Loucy (cell line): Measurements from ENCODE around the gene CAMTA1.

Source experiments
- H2AFZ ChIP-seq: fragments of 200-600 bp; sonication (generic); 2 replicates; pipeline ENCODE4 v1.6.0; 2016; ENCODE audit warnings: antibody characterized with exemption, mild to moderate bottlenecking, low read length, moderate library complexity
- H3F3A ChIP-seq: fragments of 200-600 bp; 2 replicates; pipeline ENCODE4 v1.6.0; 2016; ENCODE audit warnings: antibody characterized with exemption, low read depth, mild to moderate bottlenecking
- H3K27me3 ChIP-seq: fragments of 200-600 bp; sonication (generic); 2 replicates; pipeline ENCODE4 v1.6.1; 2014; ENCODE audit warnings: low read length, mild to moderate bottlenecking; ENCODE audit not compliant: insufficient read depth, poor library complexity, severe bottlenecking
- H3K36me3 ChIP-seq: fragments of 200-600 bp; sonication (generic); 2 replicates; pipeline ENCODE4 v1.6.1; 2016; ENCODE audit warnings: low read length; ENCODE audit not compliant: insufficient read depth
- H3K4me1 ChIP-seq: fragments of 200-600 bp; sonication (generic); 2 replicates; pipeline ENCODE4 v1.5.1; 2014; ENCODE audit warnings: low read length, mild to moderate bottlenecking; ENCODE audit not compliant: insufficient read depth, poor library complexity, severe bottlenecking
- H3K4me2 ChIP-seq: fragments of 200-600 bp; sonication (generic); 2 replicates; pipeline ENCODE4 v1.6.0; 2014; ENCODE audit warnings: antibody characterized with exemption, low read length, low read depth, mild to moderate bottlenecking; ENCODE audit not compliant: poor library complexity, severe bottlenecking
- H3K4me3 ChIP-seq: fragments of 200-600 bp; sonication (generic); 2 replicates; pipeline ENCODE4 v1.5.1; 2014; ENCODE audit warnings: low read length, mild to moderate bottlenecking, mixed read lengths; ENCODE audit not compliant: poor library complexity, severe bottlenecking
- H3K79me2 ChIP-seq: fragments of 200-600 bp; sonication (generic); 2 replicates; pipeline ENCODE4 v1.6.1; 2014; ENCODE audit warnings: low read length; ENCODE audit not compliant: insufficient read depth
- H3K9ac ChIP-seq: fragments of 200-600 bp; sonication (generic); 2 replicates; pipeline ENCODE4 v1.6.0; 2014; ENCODE audit warnings: mild to moderate bottlenecking, low read depth, low read length, moderate library complexity; ENCODE audit not compliant: poor library complexity, severe bottlenecking
- H3K9me2 ChIP-seq: fragments of 200-600 bp; sonication (generic); replicated peaks from 2 replicates; pipeline ENCODE4 v1.6.1; 2016; ENCODE audit warnings: low read depth, low read length, mixed read lengths
- H3K9me3 ChIP-seq: fragments of 200-600 bp; sonication (generic); 2 replicates; pipeline ENCODE4 v1.6.1; 2014; ENCODE audit warnings: mild to moderate bottlenecking, antibody characterized with exemption, low read length, low read depth; ENCODE audit not compliant: insufficient read depth
- H4K20me1 ChIP-seq: fragments of 200-600 bp; sonication (generic); 2 replicates; pipeline ENCODE4 v1.6.0; 2014; ENCODE audit warnings: antibody characterized with exemption, low read length, mild to moderate bottlenecking; ENCODE audit not compliant: insufficient read depth, poor library complexity, severe bottlenecking
- EZH2phosphoT487 ChIP-seq: fragments of 200-600 bp; IDR thresholded peaks from 2 replicates; pipeline ENCODE4 v1.6.1; 2018; ENCODE audit warnings: antibody characterized with exemption, mild to moderate bottlenecking, moderate library complexity, borderline replicate concordance
- TF ChIP-seq, protein P1 (sequence below): fragments of 200-600 bp; sonication (generic); conservative IDR thresholded peaks from 2 replicates; pipeline ENCODE4 v1.5.1; 2014; ENCODE audit warnings: mild to moderate bottlenecking, antibody characterized with exemption, low read length

CAMTA1 gene

DNA sequence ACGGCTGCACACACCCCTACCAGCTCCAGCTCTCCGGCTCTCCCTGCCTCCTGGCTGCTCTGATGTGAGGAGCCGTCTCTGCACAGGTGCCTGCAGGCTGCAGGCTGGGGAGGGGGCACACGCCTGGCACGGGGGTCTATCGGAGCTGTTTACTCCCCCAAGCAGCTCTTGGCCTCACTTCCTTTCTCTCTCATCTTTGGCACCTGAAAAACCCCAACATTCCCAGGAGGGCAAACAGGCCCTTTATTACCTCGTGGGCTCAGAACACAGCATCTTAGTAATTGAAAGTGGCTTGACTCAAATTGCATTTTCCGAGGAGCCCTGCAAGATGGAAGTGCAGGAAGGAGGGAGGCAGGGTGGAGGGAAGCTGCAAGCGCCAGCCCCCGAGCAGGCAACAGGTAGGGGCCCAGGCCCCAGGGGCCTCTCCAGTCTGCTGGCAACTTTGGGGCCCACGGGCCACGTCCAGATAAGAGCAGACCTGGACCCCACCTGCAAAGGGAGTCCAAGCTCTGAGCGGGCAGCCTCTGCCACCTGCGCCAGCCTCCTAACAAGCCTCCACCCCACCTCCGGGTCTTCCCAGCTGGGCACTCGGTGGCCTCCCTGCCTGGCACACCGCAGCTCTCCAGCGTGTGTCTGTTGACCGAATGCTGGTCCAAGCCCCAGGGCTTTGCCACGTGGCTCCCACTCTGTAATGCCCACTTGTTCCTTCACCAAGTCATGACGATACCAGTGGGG is 722.2 kb downstream of the CAMTA1 start:
- Histone ChIP-seq H4K20me1 (no peaks in the 10 kb centered on the region), H3K9me3 (no peaks in the 10 kb centered on the region; the same call in 1 of the 2 replicates), H3K36me3 (no peaks in the 10 kb centered on the region), H3F3A (no peaks in the 10 kb centered on the region), H3K4me1 (no peaks in the 10 kb centered on the region), H3K9me2 (no peaks in the 10 kb centered on the region), H3K27me3 (no peaks in the 10 kb centered on the region), H3K79me2 (no peaks in the 10 kb centered on the region), H3K4me2 (no peak overlapping the region), H3K4me3 (no peak overlapping the region), H3K9ac (no peak overlapping the region), H2AFZ (no peak overlapping the region)
- no peak for TF ChIP-seq EZH2phosphoT487
- TF ChIP-seq, protein P1, sequence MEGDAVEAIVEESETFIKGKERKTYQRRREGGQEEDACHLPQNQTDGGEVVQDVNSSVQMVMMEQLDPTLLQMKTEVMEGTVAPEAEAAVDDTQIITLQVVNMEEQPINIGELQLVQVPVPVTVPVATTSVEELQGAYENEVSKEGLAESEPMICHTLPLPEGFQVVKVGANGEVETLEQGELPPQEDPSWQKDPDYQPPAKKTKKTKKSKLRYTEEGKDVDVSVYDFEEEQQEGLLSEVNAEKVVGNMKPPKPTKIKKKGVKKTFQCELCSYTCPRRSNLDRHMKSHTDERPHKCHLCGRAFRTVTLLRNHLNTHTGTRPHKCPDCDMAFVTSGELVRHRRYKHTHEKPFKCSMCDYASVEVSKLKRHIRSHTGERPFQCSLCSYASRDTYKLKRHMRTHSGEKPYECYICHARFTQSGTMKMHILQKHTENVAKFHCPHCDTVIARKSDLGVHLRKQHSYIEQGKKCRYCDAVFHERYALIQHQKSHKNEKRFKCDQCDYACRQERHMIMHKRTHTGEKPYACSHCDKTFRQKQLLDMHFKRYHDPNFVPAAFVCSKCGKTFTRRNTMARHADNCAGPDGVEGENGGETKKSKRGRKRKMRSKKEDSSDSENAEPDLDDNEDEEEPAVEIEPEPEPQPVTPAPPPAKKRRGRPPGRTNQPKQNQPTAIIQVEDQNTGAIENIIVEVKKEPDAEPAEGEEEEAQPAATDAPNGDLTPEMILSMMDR, result no peak

DNA sequence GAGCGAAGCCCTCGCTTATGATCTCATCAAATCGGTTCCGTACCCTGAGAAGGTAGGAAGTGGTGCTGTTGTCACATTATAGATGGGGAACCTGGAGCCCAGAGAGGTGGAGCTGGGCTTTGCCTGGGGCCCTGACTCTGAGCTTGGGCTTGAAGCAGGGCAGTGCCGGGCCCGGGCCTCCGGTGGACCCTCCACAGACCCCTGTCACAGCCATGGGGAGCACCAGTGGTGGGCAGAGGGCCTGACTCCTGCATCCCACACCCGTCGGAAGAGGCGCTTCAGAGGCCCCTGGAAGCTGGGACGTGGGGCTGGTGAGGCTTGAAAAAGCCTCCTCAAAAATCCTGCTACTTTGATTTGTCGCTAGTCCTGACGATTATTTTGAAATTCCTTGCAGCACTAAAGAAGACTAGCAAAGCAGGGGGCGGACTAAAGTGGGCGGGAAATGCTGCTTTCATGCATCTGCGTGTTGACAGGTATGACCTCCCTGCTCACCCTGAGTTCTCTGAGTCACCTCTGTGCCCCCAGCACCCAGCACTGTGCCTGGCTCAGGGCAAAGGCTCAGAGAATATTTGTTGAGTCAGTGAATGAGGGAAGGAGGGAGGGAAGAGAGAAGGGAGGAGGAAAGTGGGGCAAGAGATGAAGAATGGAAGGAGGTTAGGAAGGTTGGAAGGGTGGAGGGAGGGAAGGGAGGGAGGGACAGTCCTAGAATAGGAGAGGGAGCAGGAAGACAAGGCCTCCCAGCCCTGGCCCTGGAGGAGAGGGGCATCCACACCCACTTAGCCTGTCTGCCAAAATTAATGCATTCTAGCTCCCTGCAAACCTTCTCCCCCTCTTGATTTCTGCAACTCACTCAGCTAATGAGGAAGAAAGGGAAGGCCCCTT is 723.0 kb downstream of the CAMTA1 start:
- Histone ChIP-seq H4K20me1 (no peaks in the 10 kb centered on the region), H3K9me2 (no peaks in the 10 kb centered on the region), H3K9me3 (no peaks in the 10 kb centered on the region; the same call in 1 of the 2 replicates), H3K79me2 (no peaks in the 10 kb centered on the region), H3K4me3 (no peak overlapping the region), H2AFZ (no peak overlapping the region), H3F3A (no peaks in the 10 kb centered on the region), H3K4me1 (no peaks in the 10 kb centered on the region), H3K36me3 (no peaks in the 10 kb centered on the region), H3K9ac (no peak overlapping the region), H3K27me3 (no peaks in the 10 kb centered on the region), H3K4me2 (no peak overlapping the region)
- TF ChIP-seq, protein P1, result no peak
- TF ChIP-seq EZH2phosphoT487, result no peak

DNA sequence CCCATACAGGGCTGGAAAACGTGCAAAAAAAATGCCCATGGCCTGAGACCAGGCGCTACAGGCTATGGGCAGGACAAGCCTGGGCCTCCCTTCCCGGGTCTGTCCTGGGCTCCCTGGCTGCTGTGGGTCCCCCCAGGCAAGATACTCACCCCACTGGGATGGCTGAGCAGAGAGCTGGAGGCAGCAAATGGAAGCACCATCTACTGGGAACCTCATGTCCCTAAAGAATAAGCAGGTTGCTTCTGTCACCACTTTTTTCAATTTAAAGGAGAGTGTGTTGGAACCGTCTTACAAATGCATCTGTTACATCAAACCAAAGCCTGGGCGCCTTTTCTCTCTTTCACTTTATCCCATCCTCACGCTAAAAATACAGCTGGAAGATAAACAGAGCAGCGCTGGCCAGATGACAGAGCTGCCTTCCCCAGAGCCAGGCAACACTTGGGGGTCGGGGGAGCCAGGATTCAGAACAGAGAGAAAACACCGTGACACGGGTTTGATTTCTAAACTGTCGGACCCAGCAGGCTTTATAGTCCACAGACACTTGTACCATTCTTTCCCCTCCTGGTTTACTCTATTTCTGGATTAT is 723.8 kb downstream of the CAMTA1 start:
- Histone ChIP-seq H3K4me3 (no peak overlapping the region), H3K9me2 (no peaks in the 10 kb centered on the region), H3K9me3 (no peaks in the 10 kb centered on the region), H2AFZ (no peak overlapping the region), H4K20me1 (no peaks in the 10 kb centered on the region), H3K9ac (no peak overlapping the region), H3K4me2 (no peak overlapping the region), H3K36me3 (no peaks in the 10 kb centered on the region), H3K27me3 (no peaks in the 10 kb centered on the region), H3K79me2 (no peaks in the 10 kb centered on the region), H3F3A (no peaks in the 10 kb centered on the region), H3K4me1 (no peaks in the 10 kb centered on the region)
- TF ChIP-seq, protein P1, result no peak
- TF ChIP-seq EZH2phosphoT487, result no peak
